Measurements from ENCODE around the gene FLRT1. TPM values are rescaled to one million over a fixed set of nuclear protein-coding genes. Genes with fewer than 3 reads are reported as not detected.

Gene FLRT1
- total and polyA plus RNA-seq, 4 donors = 0.10 to 0.60 TPM; not detected in 2

DNA sequence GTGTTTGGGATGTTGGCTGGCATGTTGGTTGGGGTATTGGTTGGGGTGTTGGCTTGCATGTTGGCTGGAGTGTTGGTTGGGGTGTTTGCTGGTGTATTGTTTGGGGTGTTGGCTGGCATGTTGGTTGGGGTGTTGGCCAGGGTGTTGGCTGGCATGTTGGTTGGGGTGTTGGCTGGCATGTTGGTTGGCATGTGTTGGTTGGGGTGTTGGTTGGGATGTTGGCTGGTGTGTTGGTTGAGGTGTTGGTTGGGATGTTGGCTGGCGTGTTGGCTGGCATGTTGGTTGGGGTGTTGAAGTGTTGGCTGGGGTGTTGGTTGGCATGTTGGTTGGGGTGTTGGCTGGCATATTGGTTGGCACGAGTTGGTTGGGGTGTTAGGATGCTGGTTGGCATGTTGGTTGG is 24.9 kb upstream of the FLRT1 start:
- Histone ChIP-seq H3K9me3 (ENCODE audit: control insufficient read depth, low read length) (no peaks in the 10 kb centered on the region), H3K4me3 (ENCODE audit: low read length in 2 of 2) (no peak overlapping the region), H3K27me3 (ENCODE audit: control insufficient read depth in 1 of 2, insufficient read depth in 2 of 2, low read length in 1 of 2) (no peaks in the 10 kb centered on the region), H3K27ac (ENCODE audit: low read depth in 1 of 2, low read length in 2 of 2) (no peak overlapping the region), H3K4me1 (ENCODE audit: control insufficient read depth in 1 of 2, insufficient read depth in 2 of 2, low read length in 2 of 2) (no peaks in the 10 kb centered on the region), H3K36me3 (ENCODE audit: control insufficient read depth in 1 of 2, insufficient read depth in 2 of 2, low read length in 1 of 2) (no peaks in the 10 kb centered on the region)
- no peak for DNase-seq
- 93 to 100% methylated on average over 2 of the region's 2 CpGs for WGBS, 2 donors
- no peak for ATAC-seq (ENCODE audit: low FRiP score)
- intact Hi-C loops (cut with DNase I) = no loop called here

DNA sequence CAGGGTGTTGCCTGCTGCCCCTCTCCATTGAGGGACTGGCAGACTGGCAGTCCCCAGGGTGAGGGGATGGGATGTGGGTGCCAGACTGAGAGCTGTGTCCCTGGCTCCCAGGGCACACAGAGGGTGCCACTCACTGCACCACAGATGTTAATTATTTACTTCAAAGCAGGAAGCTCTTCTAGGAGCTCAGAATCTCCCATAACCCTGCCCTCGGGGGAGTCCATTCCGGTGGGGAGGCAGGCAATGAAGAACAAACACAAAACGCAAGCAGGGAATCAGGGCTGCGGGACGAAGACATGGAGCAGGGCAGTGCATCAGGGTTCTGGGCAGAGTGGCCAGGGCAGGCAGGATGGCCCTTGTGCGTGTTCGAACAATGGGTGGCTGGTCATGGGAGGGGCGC is 24.4 kb upstream of the FLRT1 start:
- Histone ChIP-seq H3K27me3 (ENCODE audit: control insufficient read depth in 1 of 2, insufficient read depth in 2 of 2, low read length in 1 of 2) (no peaks in the 10 kb centered on the region), H3K4me1 (ENCODE audit: control insufficient read depth in 1 of 2, insufficient read depth in 2 of 2, low read length in 2 of 2) (no peaks in the 10 kb centered on the region), H3K36me3 (ENCODE audit: control insufficient read depth in 1 of 2, insufficient read depth in 2 of 2, low read length in 1 of 2) (no peaks in the 10 kb centered on the region), H3K4me3 (ENCODE audit: low read length in 2 of 2) (no peak overlapping the region), H3K27ac (ENCODE audit: low read depth in 1 of 2, low read length in 2 of 2) (no peak overlapping the region), H3K9me3 (ENCODE audit: control insufficient read depth, low read length) (no peaks in the 10 kb centered on the region)
- intact Hi-C loops (cut with DNase I) = no loop called here
- 85 to 89% methylated on average over 8 of the region's 8 CpGs for WGBS, 2 donors
- ATAC-seq (ENCODE audit: low FRiP score) (no peak), DNase-seq (no peak)

DNA sequence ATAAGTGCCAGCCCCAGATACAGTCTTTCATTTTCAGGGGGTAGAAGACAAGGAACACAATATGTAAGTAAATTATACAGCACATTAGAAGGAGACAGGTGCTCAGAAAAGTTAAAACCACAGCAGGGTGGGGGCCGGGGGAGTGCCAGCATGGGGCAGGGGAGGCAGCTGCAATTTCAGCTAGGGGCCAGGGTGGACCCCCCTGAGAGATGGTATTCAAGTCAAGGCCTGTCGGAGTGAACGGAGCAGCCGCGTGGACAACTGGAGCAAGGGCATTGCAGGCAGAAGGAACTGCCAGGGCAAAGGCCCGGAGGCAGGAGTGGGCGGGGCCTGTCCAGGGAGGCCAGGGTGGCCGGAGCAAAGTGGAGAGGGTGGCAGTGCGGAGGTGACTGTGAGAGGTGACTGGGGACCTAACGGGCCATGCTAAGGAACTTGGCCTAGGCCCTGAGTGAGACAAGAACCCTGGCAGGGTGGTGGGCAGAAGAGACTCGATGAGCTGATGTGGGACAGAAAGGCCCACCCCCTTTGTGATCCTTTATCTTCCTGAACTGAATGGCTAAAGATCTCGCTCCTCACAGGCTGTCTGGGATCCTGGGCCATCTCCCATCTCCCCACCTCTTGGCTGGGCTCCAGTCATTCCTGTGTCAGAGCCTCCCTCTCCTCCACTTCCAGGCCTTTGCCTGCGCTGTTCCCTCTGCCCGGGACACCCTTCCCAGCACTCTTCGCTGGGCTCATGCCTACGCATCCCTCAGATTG is 22.4 kb upstream of the FLRT1 start:
- no peaks in the 10 kb centered on the region for H3K36me3 ChIP-seq (ENCODE audit: control insufficient read depth in 1 of 2, insufficient read depth in 2 of 2, low read length in 1 of 2)
- no peak overlapping the region for H3K27ac ChIP-seq (ENCODE audit: low read depth in 1 of 2, low read length in 2 of 2)
- 90 to 91% methylated on average over 15 to 16 of the region's 16 CpGs for WGBS, 2 donors
- intact Hi-C loops (cut with DNase I) = no loop called here
- H3K4me1 ChIP-seq (ENCODE audit: control insufficient read depth in 1 of 2, insufficient read depth in 2 of 2, low read length in 2 of 2) = no peaks in the 10 kb centered on the region
- H3K27me3 ChIP-seq (ENCODE audit: control insufficient read depth in 1 of 2, insufficient read depth in 2 of 2, low read length in 1 of 2) = no peaks in the 10 kb centered on the region
- H3K4me3 ChIP-seq (ENCODE audit: low read length in 2 of 2) = no peak overlapping the region
- no peak for ATAC-seq (ENCODE audit: low FRiP score)
- no peaks in the 10 kb centered on the region for H3K9me3 ChIP-seq (ENCODE audit: control insufficient read depth, low read length)
- no peak for DNase-seq

- Histone ChIP-seq H3K4me3 (ENCODE audit: low read length in 2 of 2) (no peak overlapping the region), H3K27ac (ENCODE audit: low read depth in 1 of 2, low read length in 2 of 2) (no peak overlapping the region), H3K9me3 (ENCODE audit: control insufficient read depth, low read length) (no peaks in the 10 kb centered on the region), H3K36me3 (ENCODE audit: control insufficient read depth in 1 of 2, insufficient read depth in 2 of 2, low read length in 1 of 2) (no peaks in the 10 kb centered on the region), H3K4me1 (ENCODE audit: control insufficient read depth in 1 of 2, insufficient read depth in 2 of 2, low read length in 2 of 2) (no peaks in the 10 kb centered on the region), H3K27me3 (ENCODE audit: control insufficient read depth in 1 of 2, insufficient read depth in 2 of 2, low read length in 1 of 2) (no peaks in the 10 kb centered on the region)
- ATAC-seq (ENCODE audit: low FRiP score) (no peak), DNase-seq (no peak)
- WGBS, 2 donors = 85 to 89% methylated on average over 11 of the region's 11 CpGs
- intact Hi-C loops (cut with DNase I) = no loop called here
Observed at GRCh38 chr11:64014356-64014755, 21.4 kb upstream of the FLRT1 start.

GRCh38 chr11:64015510-64015909 is 20.2 kb upstream of the FLRT1 start:
- H3K4me1 ChIP-seq (ENCODE audit: control insufficient read depth in 1 of 2, insufficient read depth in 2 of 2, low read length in 2 of 2) = no peaks in the 10 kb centered on the region
- no peak overlapping the region for H3K27ac ChIP-seq (ENCODE audit: low read depth in 1 of 2, low read length in 2 of 2)
- 83 to 86% methylated on average over 20 of the region's 20 CpGs for WGBS, 2 donors
- ATAC-seq (ENCODE audit: low FRiP score) (no peak), DNase-seq (no peak)
- no peaks in the 10 kb centered on the region for H3K27me3 ChIP-seq (ENCODE audit: control insufficient read depth in 1 of 2, insufficient read depth in 2 of 2, low read length in 1 of 2)
- H3K36me3 ChIP-seq (ENCODE audit: control insufficient read depth in 1 of 2, insufficient read depth in 2 of 2, low read length in 1 of 2) = no peaks in the 10 kb centered on the region
- H3K9me3 ChIP-seq (ENCODE audit: control insufficient read depth, low read length) = no peaks in the 10 kb centered on the region
- intact Hi-C loops (cut with DNase I) = loop anchor here in 1 of 2 donors (5.0 kb wide), 1 partner anchor 122 kb away; no protein-coding TSS in a partner anchor
- H3K4me3 ChIP-seq (ENCODE audit: low read length in 2 of 2) = no peak overlapping the region

GRCh38 chr11:64015935-64016845 is 19.5 kb upstream of the FLRT1 start:
- no peaks in the 10 kb centered on the region for H3K36me3 ChIP-seq (ENCODE audit: control insufficient read depth in 1 of 2, insufficient read depth in 2 of 2, low read length in 1 of 2)
- no peak overlapping the region for H3K4me3 ChIP-seq (ENCODE audit: low read length in 2 of 2)
- 89 to 90% methylated on average over 35 of the region's 35 CpGs for WGBS, 2 donors
- no peaks in the 10 kb centered on the region for H3K9me3 ChIP-seq (ENCODE audit: control insufficient read depth, low read length)
- ATAC-seq (ENCODE audit: low FRiP score) (no peak), DNase-seq (no peak)
- intact Hi-C loops (cut with DNase I) = loop anchor here in 1 of 2 donors (5.0 kb wide), 1 partner anchor 121 kb away; no protein-coding TSS in a partner anchor
- H3K27me3 ChIP-seq (ENCODE audit: control insufficient read depth in 1 of 2, insufficient read depth in 2 of 2, low read length in 1 of 2) = no peaks in the 10 kb centered on the region
- H3K4me1 ChIP-seq (ENCODE audit: control insufficient read depth in 1 of 2, insufficient read depth in 2 of 2, low read length in 2 of 2) = no peaks in the 10 kb centered on the region
- no peak overlapping the region for H3K27ac ChIP-seq (ENCODE audit: low read depth in 1 of 2, low read length in 2 of 2)

GRCh38 chr11:64017945-64018224 is 17.8 kb upstream of the FLRT1 start:
- no peak for DNase-seq
- Histone ChIP-seq H3K9me3 (ENCODE audit: control insufficient read depth, low read length) (no peaks in the 10 kb centered on the region), H3K4me3 (ENCODE audit: low read length in 2 of 2) (no peak overlapping the region), H3K27me3 (ENCODE audit: control insufficient read depth in 1 of 2, insufficient read depth in 2 of 2, low read length in 1 of 2) (no peaks in the 10 kb centered on the region), H3K4me1 (ENCODE audit: control insufficient read depth in 1 of 2, insufficient read depth in 2 of 2, low read length in 2 of 2) (no peaks in the 10 kb centered on the region), H3K27ac (ENCODE audit: low read depth in 1 of 2, low read length in 2 of 2) (no peak overlapping the region), H3K36me3 (ENCODE audit: control insufficient read depth in 1 of 2, insufficient read depth in 2 of 2, low read length in 1 of 2) (no peaks in the 10 kb centered on the region)
- no peak for ATAC-seq (ENCODE audit: low FRiP score)
- intact Hi-C loops (cut with DNase I) = loop anchor here in 1 of 2 donors (5.0 kb wide), 1 partner anchor 119 kb away; no protein-coding TSS in a partner anchor
- 88% methylated on average over 7 of the region's 7 CpGs for WGBS, 2 donors

DNA sequence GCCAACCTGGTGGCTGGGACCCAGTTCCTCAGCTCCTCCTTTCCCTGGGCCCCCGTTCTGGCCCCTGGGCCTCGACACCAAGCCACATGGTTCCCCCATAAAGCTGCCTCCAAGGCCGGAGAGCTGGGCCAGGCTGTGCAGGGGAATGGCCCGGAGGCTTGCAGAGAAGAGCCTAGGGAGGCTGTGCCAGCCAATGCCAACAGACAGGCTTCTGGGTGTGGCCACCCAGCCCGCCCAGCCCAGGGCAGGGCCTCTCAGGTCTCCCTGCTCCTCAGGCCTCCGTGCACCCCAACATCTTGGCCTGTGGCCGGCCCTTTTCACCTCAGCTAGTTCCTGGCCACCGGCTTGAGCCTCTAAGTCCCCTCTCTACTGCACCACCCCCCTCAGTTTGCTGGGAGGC is 17.4 kb upstream of the FLRT1 start:
- no peaks in the 10 kb centered on the region for H3K27me3 ChIP-seq (ENCODE audit: control insufficient read depth in 1 of 2, insufficient read depth in 2 of 2, low read length in 1 of 2)
- no peaks in the 10 kb centered on the region for H3K36me3 ChIP-seq (ENCODE audit: control insufficient read depth in 1 of 2, insufficient read depth in 2 of 2, low read length in 1 of 2)
- no peak overlapping the region for H3K4me3 ChIP-seq (ENCODE audit: low read length in 2 of 2)
- no peaks in the 10 kb centered on the region for H3K9me3 ChIP-seq (ENCODE audit: control insufficient read depth, low read length)
- H3K27ac ChIP-seq (ENCODE audit: low read depth in 1 of 2, low read length in 2 of 2) = no peak overlapping the region
- H3K4me1 ChIP-seq (ENCODE audit: control insufficient read depth in 1 of 2, insufficient read depth in 2 of 2, low read length in 2 of 2) = no peaks in the 10 kb centered on the region
- no peak for ATAC-seq (ENCODE audit: low FRiP score)
- intact Hi-C loops (cut with DNase I) = loop anchor here in 1 of 2 donors (5.0 kb wide), 1 partner anchor 119 kb away; no protein-coding TSS in a partner anchor
- WGBS, 2 donors = 85 to 88% methylated on average over 7 to 8 of the region's 8 CpGs
- no peak for DNase-seq
